BJ (cell line): ENCODE data around the gene SUGCT. TPM values are rescaled to one million over a fixed set of nuclear protein-coding genes. Genes with fewer than 3 reads are reported as not detected.

ENCODE experiments used
- CTCF ChIA-PET: fragments of 350-600 bp; formaldehyde crosslinking; extraction: SDS; loops from one replicate; lab custom pipeline; 2021; ENCODE audit warnings: antibody characterized with exemption, inconsistent platforms; lab: Yijun Ruan, JAX
- POLR2A ChIA-PET: fragments of 300-600 bp; sonication (Branson Sonifier 250); formaldehyde crosslinking; extraction: SDS; loops from one replicate; lab custom pipeline; 2021; ENCODE audit warnings: antibody characterized with exemption; lab: Charles Lee
- DNase-seq: peaks from one replicate; pipeline ENCODE4 v3.0.0-alpha.2; 2011; ENCODE audit warnings: low read depth
- H3K27me3 ChIP-seq: 2 replicates; pipeline ENCODE4 v1.6.0; 2011; ENCODE audit warnings: low read length; ENCODE audit not compliant: control insufficient read depth, insufficient read depth
- H3K36me3 ChIP-seq: 2 replicates; pipeline ENCODE4 v1.5.1; 2011; ENCODE audit warnings: low read length; ENCODE audit not compliant: control insufficient read depth, insufficient read depth
- H3K4me3 ChIP-seq: 2 replicates; pipeline ENCODE4 v1.5.1; 2011; ENCODE audit warnings: low read depth, mild to moderate bottlenecking, control low read depth, low read length
- CTCF ChIP-seq: IDR thresholded peaks from 2 replicates; pipeline ENCODE4 v1.5.1; 2011; ENCODE audit warnings: low read depth, mild to moderate bottlenecking, control low read depth, inconsistent platforms, low read length, moderate library complexity; ENCODE audit not compliant: insufficient read depth
- polyA plus RNA-seq: library from polyadenylated mRNA; depleted of rRNA; stranded (reverse); fragments of >200 nt; gene quantifications from 2 replicates; pipeline ENCODE4 v1.2.3, GENCODE V29; 2011

The SUGCT gene
- polyA plus RNA-seq, 1 experiment, result 10.6 TPM

GRCh38 chr7:40455485-40455884 lies 320.7 kb downstream of the SUGCT start:
- TF ChIP-seq CTCF, result no peak
- Histone ChIP-seq H3K4me3 (no peak overlapping the region), H3K36me3 (no peaks in the 10 kb centered on the region), H3K27me3 (no peaks in the 10 kb centered on the region)
- POLR2A ChIA-PET, result no interaction called here
- CTCF ChIA-PET, result no interaction called here
- no peak for DNase-seq

- ChIA-PET CTCF (interaction anchor here (0.6 to 1.3 kb wide), 2 partner anchors 19 to 396 kb away, joined by 3 to 4 read pairs; no protein-coding TSS in a partner anchor), POLR2A (no interaction called here)
- no peak for TF ChIP-seq CTCF
- Histone ChIP-seq H3K4me3 (no peak overlapping the region), H3K36me3 (no peaks in the 10 kb centered on the region), H3K27me3 (no peaks in the 10 kb centered on the region)
- DNase-seq, result no peak
Observed at GRCh38 chr7:40457776-40458480, 323.1 kb downstream of the SUGCT start.

- no peak for DNase-seq
- no peaks in the 10 kb centered on the region for H3K27me3 ChIP-seq
- CTCF ChIA-PET, result no interaction called here
- POLR2A ChIA-PET, result no interaction called here
- TF ChIP-seq CTCF, result no peak
- no peak overlapping the region for H3K4me3 ChIP-seq
- H3K36me3 ChIP-seq, result no peaks in the 10 kb centered on the region
Observed at GRCh38 chr7:40463446-40463845, 328.6 kb downstream of the SUGCT start.

GRCh38 chr7:40468891-40469864 lies 334.4 kb downstream of the SUGCT start:
- no peaks in the 10 kb centered on the region for H3K27me3 ChIP-seq
- no peaks in the 10 kb centered on the region for H3K36me3 ChIP-seq
- ChIA-PET CTCF (interaction anchor here (0.7 to 1.1 kb wide), 2 partner anchors 127 to 237 kb away, joined by 3 to 4 read pairs; no protein-coding TSS in a partner anchor), POLR2A (no interaction called here)
- H3K4me3 ChIP-seq, result no peak overlapping the region
- TF ChIP-seq CTCF, result no peak
- DNase-seq, result peak; percentile 97

GRCh38 chr7:40470091-40470592 lies 335.3 kb downstream of the SUGCT start:
- DNase-seq, result no peak
- H3K27me3 ChIP-seq, result no peaks in the 10 kb centered on the region
- ChIA-PET POLR2A (no interaction called here), CTCF (interaction anchor here (0.8 kb wide), 1 partner anchor 13 kb away, joined by 3 read pairs; no protein-coding TSS in a partner anchor)
- no peaks in the 10 kb centered on the region for H3K36me3 ChIP-seq
- no peak for TF ChIP-seq CTCF
- no peak overlapping the region for H3K4me3 ChIP-seq
